Loucy (cell line): ENCODE measurements around the gene DRC7.

ENCODE experiments used
- H2AFZ ChIP-seq: fragments of 200-600 bp; sonication (generic); 2 replicates; pipeline ENCODE4 v1.6.0; 2016; ENCODE audit warnings: antibody characterized with exemption, mild to moderate bottlenecking, low read length, moderate library complexity
- H3F3A ChIP-seq: fragments of 200-600 bp; 2 replicates; pipeline ENCODE4 v1.6.0; 2016; ENCODE audit warnings: antibody characterized with exemption, low read depth, mild to moderate bottlenecking
- H3K27me3 ChIP-seq: fragments of 200-600 bp; sonication (generic); 2 replicates; pipeline ENCODE4 v1.6.1; 2014; ENCODE audit warnings: low read length, mild to moderate bottlenecking; ENCODE audit not compliant: insufficient read depth, poor library complexity, severe bottlenecking
- H3K36me3 ChIP-seq: fragments of 200-600 bp; sonication (generic); 2 replicates; pipeline ENCODE4 v1.6.1; 2016; ENCODE audit warnings: low read length; ENCODE audit not compliant: insufficient read depth
- H3K4me1 ChIP-seq: fragments of 200-600 bp; sonication (generic); 2 replicates; pipeline ENCODE4 v1.5.1; 2014; ENCODE audit warnings: low read length, mild to moderate bottlenecking; ENCODE audit not compliant: insufficient read depth, poor library complexity, severe bottlenecking
- H3K4me2 ChIP-seq: fragments of 200-600 bp; sonication (generic); 2 replicates; pipeline ENCODE4 v1.6.0; 2014; ENCODE audit warnings: antibody characterized with exemption, low read length, low read depth, mild to moderate bottlenecking; ENCODE audit not compliant: poor library complexity, severe bottlenecking
- H3K4me3 ChIP-seq: fragments of 200-600 bp; sonication (generic); 2 replicates; pipeline ENCODE4 v1.5.1; 2014; ENCODE audit warnings: low read length, mild to moderate bottlenecking, mixed read lengths; ENCODE audit not compliant: poor library complexity, severe bottlenecking
- H3K79me2 ChIP-seq: fragments of 200-600 bp; sonication (generic); 2 replicates; pipeline ENCODE4 v1.6.1; 2014; ENCODE audit warnings: low read length; ENCODE audit not compliant: insufficient read depth
- H3K9ac ChIP-seq: fragments of 200-600 bp; sonication (generic); 2 replicates; pipeline ENCODE4 v1.6.0; 2014; ENCODE audit warnings: mild to moderate bottlenecking, low read depth, low read length, moderate library complexity; ENCODE audit not compliant: poor library complexity, severe bottlenecking
- H3K9me2 ChIP-seq: fragments of 200-600 bp; sonication (generic); replicated peaks from 2 replicates; pipeline ENCODE4 v1.6.1; 2016; ENCODE audit warnings: low read depth, low read length, mixed read lengths
- H3K9me3 ChIP-seq: fragments of 200-600 bp; sonication (generic); 2 replicates; pipeline ENCODE4 v1.6.1; 2014; ENCODE audit warnings: mild to moderate bottlenecking, antibody characterized with exemption, low read length, low read depth; ENCODE audit not compliant: insufficient read depth
- H4K20me1 ChIP-seq: fragments of 200-600 bp; sonication (generic); 2 replicates; pipeline ENCODE4 v1.6.0; 2014; ENCODE audit warnings: antibody characterized with exemption, low read length, mild to moderate bottlenecking; ENCODE audit not compliant: insufficient read depth, poor library complexity, severe bottlenecking
- EZH2phosphoT487 ChIP-seq: fragments of 200-600 bp; IDR thresholded peaks from 2 replicates; pipeline ENCODE4 v1.6.1; 2018; ENCODE audit warnings: antibody characterized with exemption, mild to moderate bottlenecking, moderate library complexity, borderline replicate concordance
- TF ChIP-seq, protein P1 (sequence below): fragments of 200-600 bp; sonication (generic); conservative IDR thresholded peaks from 2 replicates; pipeline ENCODE4 v1.5.1; 2014; ENCODE audit warnings: mild to moderate bottlenecking, antibody characterized with exemption, low read length

Gene DRC7

GRCh38 chr16:57736419-57737351 is 42.1 kb downstream of the DRC7 start:
- TF ChIP-seq EZH2phosphoT487: no peak
- TF ChIP-seq, protein P1, sequence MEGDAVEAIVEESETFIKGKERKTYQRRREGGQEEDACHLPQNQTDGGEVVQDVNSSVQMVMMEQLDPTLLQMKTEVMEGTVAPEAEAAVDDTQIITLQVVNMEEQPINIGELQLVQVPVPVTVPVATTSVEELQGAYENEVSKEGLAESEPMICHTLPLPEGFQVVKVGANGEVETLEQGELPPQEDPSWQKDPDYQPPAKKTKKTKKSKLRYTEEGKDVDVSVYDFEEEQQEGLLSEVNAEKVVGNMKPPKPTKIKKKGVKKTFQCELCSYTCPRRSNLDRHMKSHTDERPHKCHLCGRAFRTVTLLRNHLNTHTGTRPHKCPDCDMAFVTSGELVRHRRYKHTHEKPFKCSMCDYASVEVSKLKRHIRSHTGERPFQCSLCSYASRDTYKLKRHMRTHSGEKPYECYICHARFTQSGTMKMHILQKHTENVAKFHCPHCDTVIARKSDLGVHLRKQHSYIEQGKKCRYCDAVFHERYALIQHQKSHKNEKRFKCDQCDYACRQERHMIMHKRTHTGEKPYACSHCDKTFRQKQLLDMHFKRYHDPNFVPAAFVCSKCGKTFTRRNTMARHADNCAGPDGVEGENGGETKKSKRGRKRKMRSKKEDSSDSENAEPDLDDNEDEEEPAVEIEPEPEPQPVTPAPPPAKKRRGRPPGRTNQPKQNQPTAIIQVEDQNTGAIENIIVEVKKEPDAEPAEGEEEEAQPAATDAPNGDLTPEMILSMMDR: peak; percentile 39
- H3F3A ChIP-seq: no peaks in the 10 kb centered on the region

DNA sequence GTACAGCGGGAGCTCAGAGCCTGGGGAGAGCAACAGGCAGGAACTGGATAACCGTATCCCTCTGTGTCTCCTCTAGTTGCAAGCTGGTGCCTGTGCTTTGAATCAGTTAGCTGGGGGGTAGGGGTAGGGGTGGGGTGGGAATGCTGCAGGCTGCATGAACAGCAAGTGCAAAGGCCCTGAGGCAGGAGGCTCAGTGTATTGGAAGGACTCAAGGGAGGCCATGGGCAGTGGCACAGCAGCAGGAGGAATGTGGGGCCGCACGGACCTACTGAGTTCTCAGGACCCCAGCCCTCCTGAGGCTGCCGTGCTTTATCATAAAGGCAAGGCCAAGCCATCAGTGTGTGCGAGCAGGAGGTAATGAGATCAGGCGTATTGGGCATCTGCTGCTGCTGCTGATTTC is 44.2 kb downstream of the DRC7 start:
- no peak overlapping the region for H3K9ac ChIP-seq
- no peaks in the 10 kb centered on the region for H3K9me2 ChIP-seq
- H2AFZ ChIP-seq: no peak overlapping the region
- H3K4me2 ChIP-seq: peak overlapping the region; percentile 97
- H3K36me3 ChIP-seq: no peaks in the 10 kb centered on the region; the same call in 1 of the 2 replicates
- peaks cover 21% of the 10 kb centered on the region for H3K4me1 ChIP-seq
- no peaks in the 10 kb centered on the region for H3K9me3 ChIP-seq
- TF ChIP-seq, protein P1: no peak
- no peak for TF ChIP-seq EZH2phosphoT487
- no peaks in the 10 kb centered on the region for H3F3A ChIP-seq
- H3K4me3 ChIP-seq: no peak overlapping the region
- H4K20me1 ChIP-seq: no peaks in the 10 kb centered on the region
- no peaks in the 10 kb centered on the region for H3K27me3 ChIP-seq
- H3K79me2 ChIP-seq: peaks cover 30% of the 10 kb centered on the region; the same call in 1 of the 2 replicates

More at GRCh38 chr16:57736419-57737351, 42.1 kb downstream of the DRC7 start:
- Histone ChIP-seq H3K9me3 (no peaks in the 10 kb centered on the region), H3K4me2 (peak overlapping the region; percentile 97), H3K27me3 (no peaks in the 10 kb centered on the region), H3K9ac (peak overlapping the region; percentile 77), H3K4me3 (peak overlapping the region; percentile 93), H3K79me2 (peaks cover 30% of the 10 kb centered on the region; the same call in 1 of the 2 replicates), H4K20me1 (no peaks in the 10 kb centered on the region), H3K36me3 (no peaks in the 10 kb centered on the region), H3K9me2 (no peaks in the 10 kb centered on the region), H2AFZ (peak overlapping the region; percentile 48), H3K4me1 (peaks cover 21% of the 10 kb centered on the region)

- Histone ChIP-seq H3K9me2 (no peaks in the 10 kb centered on the region), H3K79me2 (peaks cover 30% of the 10 kb centered on the region; the same call in 1 of the 2 replicates), H3K9me3 (no peaks in the 10 kb centered on the region), H3K4me2 (peak overlapping the region; percentile 97), H2AFZ (no peak overlapping the region), H4K20me1 (no peaks in the 10 kb centered on the region), H3K27me3 (no peaks in the 10 kb centered on the region), H3K9ac (no peak overlapping the region), H3K36me3 (no peaks in the 10 kb centered on the region; the same call in 1 of the 2 replicates), H3K4me1 (peaks cover 17% of the 10 kb centered on the region), H3K4me3 (no peak overlapping the region), H3F3A (no peaks in the 10 kb centered on the region)
- TF ChIP-seq, protein P1: no peak
- TF ChIP-seq EZH2phosphoT487: no peak
Measured at GRCh38 chr16:57739756-57740422, 45.3 kb downstream of the DRC7 start.
